ENCODE data around the gene FGA. TPM values are rescaled to one million over a fixed set of nuclear protein-coding genes. Genes with fewer than 3 reads are reported as not detected.

The FGA gene
- total and polyA plus RNA-seq, 10 of the 15 experiments (the other 5 are each of a cell fraction or from before 2014, with no cell fraction given) = 3.6 TPM; not detected in 9

DNA sequence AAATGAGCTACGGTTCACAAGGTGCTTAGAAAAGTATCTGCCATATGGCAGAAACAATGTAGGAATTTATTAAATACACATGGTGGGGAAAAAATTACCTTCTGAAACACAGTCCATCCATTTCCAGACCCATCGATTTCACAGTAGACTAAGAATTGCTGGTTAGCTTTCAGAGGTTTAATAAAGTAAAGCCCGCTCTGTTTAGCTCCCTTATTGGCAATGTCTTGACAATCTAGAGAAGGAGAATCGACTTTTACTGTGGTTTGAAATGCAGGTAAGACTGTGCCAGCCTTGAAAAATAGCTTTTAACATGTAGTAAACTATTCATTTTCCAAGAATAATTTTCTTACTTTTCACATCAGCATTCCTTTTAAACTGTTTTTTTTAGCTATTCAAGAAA is 19.0 kb upstream of the FGA start:
- BruUV-seq (replicated peaks) = no TSS peak
- Histone ChIP-seq H3K79me2 (ENCODE audit: control insufficient read depth, insufficient read depth, low read length) (no peaks in the 10 kb centered on the region), H3K27ac (ENCODE audit: control insufficient read depth, insufficient read depth) (no peak overlapping the region), H3K9me3 (replicated peaks; ENCODE audit: control insufficient read depth, insufficient read depth, low read length) (no peaks in the 10 kb centered on the region), H3K27me3 (replicated peaks in 1 of 2; ENCODE audit: control insufficient read depth in 2 of 2, insufficient read depth in 2 of 2, low read length in 1 of 2) (no peaks in the 10 kb centered on the region), H3K4me3 (no peak overlapping the region), H3K36me3 (ENCODE audit: control insufficient read depth in 2 of 2, insufficient read depth in 2 of 2, low read length in 1 of 2) (no peaks in the 10 kb centered on the region), H3K4me2 (ENCODE audit: control insufficient read depth, insufficient read depth) (no peak overlapping the region), H3K9ac (ENCODE audit: control insufficient read depth, insufficient read depth, low read length) (no peak overlapping the region), H2AFZ (ENCODE audit: control insufficient read depth, low read depth, low read length) (no peak overlapping the region), H4K20me1 (ENCODE audit: control insufficient read depth, insufficient read depth) (no peaks in the 10 kb centered on the region), H3K4me1 (ENCODE audit: control insufficient read depth, insufficient read depth, low read length) (no peaks in the 10 kb centered on the region)
- WGBS (ENCODE audit: insufficient coverage, insufficient replicate concordance, low lambda C conversion rate, missing lambda C conversion rate) = 36% methylated on average over 4 of the region's 4 CpGs
- ChIA-PET RAD21 (ENCODE audit: unreplicated experiment) (no interaction called here), POLR2A (no interaction called here), CTCF (interaction anchor here (1.0 to 19.0 kb wide), 4 partner anchors 9 to 55 kb away, joined by 3 to 796 read pairs (median 14); partner anchors contain the start of genes FGB and PLRG1), SMC1A (ENCODE audit: uncharacterized antibody, unreplicated experiment) (interaction anchor here (0.8 to 1.4 kb wide), 2 partner anchors 9 to 13 kb away, joined by 4 to 7 read pairs; no protein-coding TSS in a partner anchor)
- DNase-seq (ENCODE audit: low read depth, low spot score) (no peak), ATAC-seq (no peak), FAIRE-seq (no peak)
- in situ Hi-C loops (cut with MboI) = no loop called here
- TF ChIP-seq FOXK2 (IDR thresholded peaks at IDR 0.05) = no peak
- TF ChIP-seq SP1 (IDR thresholded peaks at IDR 0.05; ENCODE audit: low read depth, low read length) = no peak
- TF ChIP-seq, protein P1, sequence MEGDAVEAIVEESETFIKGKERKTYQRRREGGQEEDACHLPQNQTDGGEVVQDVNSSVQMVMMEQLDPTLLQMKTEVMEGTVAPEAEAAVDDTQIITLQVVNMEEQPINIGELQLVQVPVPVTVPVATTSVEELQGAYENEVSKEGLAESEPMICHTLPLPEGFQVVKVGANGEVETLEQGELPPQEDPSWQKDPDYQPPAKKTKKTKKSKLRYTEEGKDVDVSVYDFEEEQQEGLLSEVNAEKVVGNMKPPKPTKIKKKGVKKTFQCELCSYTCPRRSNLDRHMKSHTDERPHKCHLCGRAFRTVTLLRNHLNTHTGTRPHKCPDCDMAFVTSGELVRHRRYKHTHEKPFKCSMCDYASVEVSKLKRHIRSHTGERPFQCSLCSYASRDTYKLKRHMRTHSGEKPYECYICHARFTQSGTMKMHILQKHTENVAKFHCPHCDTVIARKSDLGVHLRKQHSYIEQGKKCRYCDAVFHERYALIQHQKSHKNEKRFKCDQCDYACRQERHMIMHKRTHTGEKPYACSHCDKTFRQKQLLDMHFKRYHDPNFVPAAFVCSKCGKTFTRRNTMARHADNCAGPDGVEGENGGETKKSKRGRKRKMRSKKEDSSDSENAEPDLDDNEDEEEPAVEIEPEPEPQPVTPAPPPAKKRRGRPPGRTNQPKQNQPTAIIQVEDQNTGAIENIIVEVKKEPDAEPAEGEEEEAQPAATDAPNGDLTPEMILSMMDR (IDR thresholded peaks at IDR 0.05 in 2 of 3, conservative IDR thresholded peaks at IDR 0.05 in 1 of 3; ENCODE audit: control insufficient read depth in 2 of 3, extremely low read depth in 1 of 3, insufficient read depth in 1 of 3, low read depth in 3 of 3, low read length in 3 of 3) = no peak
- TF ChIP-seq, protein P2, sequence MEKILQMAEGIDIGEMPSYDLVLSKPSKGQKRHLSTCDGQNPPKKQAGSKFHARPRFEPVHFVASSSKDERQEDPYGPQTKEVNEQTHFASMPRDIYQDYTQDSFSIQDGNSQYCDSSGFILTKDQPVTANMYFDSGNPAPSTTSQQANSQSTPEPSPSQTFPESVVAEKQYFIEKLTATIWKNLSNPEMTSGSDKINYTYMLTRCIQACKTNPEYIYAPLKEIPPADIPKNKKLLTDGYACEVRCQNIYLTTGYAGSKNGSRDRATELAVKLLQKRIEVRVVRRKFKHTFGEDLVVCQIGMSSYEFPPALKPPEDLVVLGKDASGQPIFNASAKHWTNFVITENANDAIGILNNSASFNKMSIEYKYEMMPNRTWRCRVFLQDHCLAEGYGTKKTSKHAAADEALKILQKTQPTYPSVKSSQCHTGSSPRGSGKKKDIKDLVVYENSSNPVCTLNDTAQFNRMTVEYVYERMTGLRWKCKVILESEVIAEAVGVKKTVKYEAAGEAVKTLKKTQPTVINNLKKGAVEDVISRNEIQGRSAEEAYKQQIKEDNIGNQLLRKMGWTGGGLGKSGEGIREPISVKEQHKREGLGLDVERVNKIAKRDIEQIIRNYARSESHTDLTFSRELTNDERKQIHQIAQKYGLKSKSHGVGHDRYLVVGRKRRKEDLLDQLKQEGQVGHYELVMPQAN (conservative IDR thresholded peaks at IDR 0.05) = no peak
- no peak for TF ChIP-seq TCF12 (IDR thresholded peaks at IDR 0.05; ENCODE audit: low read depth, low read length)
- no peak for TF ChIP-seq TBL1XR1 (IDR thresholded peaks at IDR 0.05; ENCODE audit: low read depth, low read length)
- no peak for TF ChIP-seq SMAD5 (IDR thresholded peaks at IDR 0.05; ENCODE audit: low read depth)
- no peak for TF ChIP-seq IKZF1 (conservative IDR thresholded peaks at IDR 0.05)
- TF ChIP-seq NRF1 (conservative IDR thresholded peaks at IDR 0.05; ENCODE audit: low read depth, low read length) = no peak
- no peak for TF ChIP-seq ZBED1 (IDR thresholded peaks at IDR 0.05; ENCODE audit: borderline replicate concordance)
- no peak for TF ChIP-seq BMI1 (IDR thresholded peaks at IDR 0.05; ENCODE audit: borderline replicate concordance)
- TF ChIP-seq MEF2A (IDR thresholded peaks at IDR 0.05; ENCODE audit: insufficient read depth, low read depth, low read length) = no peak
- no peak for TF ChIP-seq CHD2 (IDR thresholded peaks at IDR 0.05; ENCODE audit: borderline replicate concordance, low read depth, low read length)
- TF ChIP-seq BHLHE40 (IDR thresholded peaks at IDR 0.05; ENCODE audit: borderline replicate concordance in 1 of 2, low read depth in 2 of 2, low read length in 1 of 2) = no peak
- intact Hi-C loops (cut with micrococcal nuclease; ENCODE audit: unreplicated experiment) = no loop called here

All from GM12878 (cell line).